Measurements from ENCODE around the gene CRMP1.

- TF ChIP-seq EZH2phosphoT487 (IDR thresholded peaks at IDR 0.05; ENCODE audit: insufficient read depth, low read depth) (no peak), EZH2 (IDR thresholded peaks at IDR 0.05; ENCODE audit: insufficient read depth, poor library complexity, severe bottlenecking) (no peak)
Observed at GRCh38 chr4:5836943-5837342, 55.9 kb downstream of the CRMP1 start.
